ENCODE results near the gene BRAT1. TPM values are rescaled to one million over a fixed set of nuclear protein-coding genes. Genes with fewer than 3 reads are reported as not detected.

The BRAT1 gene
- total RNA-seq, 2 experiments from 2014 or later = 44.7 to 52.0 TPM

GRCh38 chr7:2601907-2602306, 46.6 kb upstream of the BRAT1 start:
- Histone ChIP-seq H3K9me3 (ENCODE audit: low read length) (no peaks in the 10 kb centered on the region), H3K9me2 (ENCODE audit: insufficient read depth, low read length) (no peaks in the 10 kb centered on the region), H3K27ac (ENCODE audit: low read depth, low read length, poor library complexity, severe bottlenecking) (no peak overlapping the region), H3K79me2 (ENCODE audit: insufficient read depth, low read depth, low read length) (no peaks in the 10 kb centered on the region), H2AFZ (ENCODE audit: low read length) (no peak overlapping the region), H4K20me1 (ENCODE audit: insufficient read depth, low read length) (no peaks in the 10 kb centered on the region), H3K4me1 (ENCODE audit: insufficient read depth, low read length, poor library complexity, severe bottlenecking) (no peaks in the 10 kb centered on the region), H3K4me3 (ENCODE audit: low read depth, low read length, poor library complexity, severe bottlenecking) (no peak overlapping the region), H3K4me2 (ENCODE audit: low read length) (no peak overlapping the region), H3K36me3 (ENCODE audit: insufficient read depth, low read length) (no peaks in the 10 kb centered on the region)
- POLR2A ChIA-PET = interaction anchor here (0.8 to 1.1 kb wide), 2 partner anchors 11 to 19 kb away, joined by 3 read pairs; no protein-coding TSS in a partner anchor
- TF ChIP-seq EZH2phosphoT487 (IDR thresholded peaks at IDR 0.05; ENCODE audit: borderline replicate concordance, low read depth, low read length) (no peak), CTCF (conservative IDR thresholded peaks at IDR 0.05; ENCODE audit: low read length) (no peak)
- no peak for DNase-seq (ENCODE audit: low spot score)
- BruUV-seq (replicated peaks) = no TSS peak
- intact Hi-C loops (cut with micrococcal nuclease; ENCODE audit: unreplicated experiment) = no loop called here
- CTCF ChIA-PET (ENCODE audit: unreplicated experiment) = no interaction called here

- H4K20me1 ChIP-seq (ENCODE audit: insufficient read depth, low read length) = no peaks in the 10 kb centered on the region
- intact Hi-C loops (cut with micrococcal nuclease; ENCODE audit: unreplicated experiment) = no loop called here
- BruUV-seq (replicated peaks) = no TSS peak
- no peaks in the 10 kb centered on the region for H3K9me2 ChIP-seq (ENCODE audit: insufficient read depth, low read length)
- no peak overlapping the region for H2AFZ ChIP-seq (ENCODE audit: low read length)
- no peaks in the 10 kb centered on the region for H3K36me3 ChIP-seq (ENCODE audit: insufficient read depth, low read length)
- H3K4me3 ChIP-seq (ENCODE audit: low read depth, low read length, poor library complexity, severe bottlenecking) = no peak overlapping the region
- no peaks in the 10 kb centered on the region for H3K79me2 ChIP-seq (ENCODE audit: insufficient read depth, low read depth, low read length)
- TF ChIP-seq CTCF (conservative IDR thresholded peaks at IDR 0.05; ENCODE audit: low read length) = no peak
- no peak for TF ChIP-seq EZH2phosphoT487 (IDR thresholded peaks at IDR 0.05; ENCODE audit: borderline replicate concordance, low read depth, low read length)
- no peaks in the 10 kb centered on the region for H3K4me1 ChIP-seq (ENCODE audit: insufficient read depth, low read length, poor library complexity, severe bottlenecking)
- H3K27ac ChIP-seq (ENCODE audit: low read depth, low read length, poor library complexity, severe bottlenecking) = no peak overlapping the region
- no peaks in the 10 kb centered on the region for H3K9me3 ChIP-seq (ENCODE audit: low read length)
- no peak overlapping the region for H3K4me2 ChIP-seq (ENCODE audit: low read length)
- ChIA-PET CTCF (ENCODE audit: unreplicated experiment) (no interaction called here), POLR2A (interaction anchor here (0.5 to 0.8 kb wide), 2 partner anchors 18 to 30 kb away, joined by 3 read pairs; no protein-coding TSS in a partner anchor)
- DNase-seq (ENCODE audit: low spot score) = no peak
Measured at GRCh38 chr7:2601065-2601464, 45.7 kb upstream of the BRAT1 start.

- no peak for TF ChIP-seq EZH2phosphoT487 (IDR thresholded peaks at IDR 0.05; ENCODE audit: borderline replicate concordance, low read depth, low read length)
- TF ChIP-seq CTCF (conservative IDR thresholded peaks at IDR 0.05; ENCODE audit: low read length) = no peak
- Histone ChIP-seq H3K4me3 (ENCODE audit: low read depth, low read length, poor library complexity, severe bottlenecking) (no peak overlapping the region), H3K79me2 (ENCODE audit: insufficient read depth, low read depth, low read length) (no peaks in the 10 kb centered on the region), H2AFZ (ENCODE audit: low read length) (no peak overlapping the region), H3K4me2 (ENCODE audit: low read length) (no peak overlapping the region), H3K9me2 (ENCODE audit: insufficient read depth, low read length) (no peaks in the 10 kb centered on the region), H3K4me1 (ENCODE audit: insufficient read depth, low read length, poor library complexity, severe bottlenecking) (no peaks in the 10 kb centered on the region), H4K20me1 (ENCODE audit: insufficient read depth, low read length) (no peaks in the 10 kb centered on the region), H3K36me3 (ENCODE audit: insufficient read depth, low read length) (no peaks in the 10 kb centered on the region), H3K9me3 (ENCODE audit: low read length) (no peaks in the 10 kb centered on the region), H3K27ac (ENCODE audit: low read depth, low read length, poor library complexity, severe bottlenecking) (no peak overlapping the region)
- no peak for DNase-seq (ENCODE audit: low spot score)
- BruUV-seq (replicated peaks) = no TSS peak
- ChIA-PET POLR2A (no interaction called here), CTCF (ENCODE audit: unreplicated experiment) (no interaction called here)
- intact Hi-C loops (cut with micrococcal nuclease; ENCODE audit: unreplicated experiment) = no loop called here
Measured at GRCh38 chr7:2598154-2598823, 43.0 kb upstream of the BRAT1 start.
